GM18517 (cell line): ENCODE results near the gene SAXO1.

Experiments used
- ATAC-seq: cut with Tn5 transposase; IDR thresholded peaks from one replicate; pipeline ENCODE4 v1.9.1; 2021; ENCODE audit warnings: mild to moderate bottlenecking, moderate library complexity; ENCODE audit not compliant: unreplicated experiment

Gene SAXO1

DNA sequence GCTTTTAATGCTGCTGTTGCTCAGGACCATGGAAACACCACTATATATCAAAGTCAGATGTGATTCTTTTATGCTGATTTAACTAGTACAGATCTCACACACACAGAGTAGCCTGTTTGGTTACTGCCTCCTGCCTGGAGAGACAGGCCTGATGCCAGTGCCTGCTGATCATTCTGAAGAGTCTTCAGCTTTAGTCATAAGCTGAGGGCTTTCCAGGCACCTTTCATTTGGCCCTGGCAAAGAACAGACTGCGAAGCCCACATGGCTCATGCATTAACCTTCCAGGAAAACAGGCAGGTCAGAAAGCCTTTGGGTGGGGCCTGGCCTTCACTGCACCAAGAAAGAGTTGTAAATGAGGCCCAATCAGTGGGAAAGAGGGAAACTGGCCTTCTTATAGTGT is 144.7 kb downstream of the SAXO1 start:
- no peak for ATAC-seq

DNA sequence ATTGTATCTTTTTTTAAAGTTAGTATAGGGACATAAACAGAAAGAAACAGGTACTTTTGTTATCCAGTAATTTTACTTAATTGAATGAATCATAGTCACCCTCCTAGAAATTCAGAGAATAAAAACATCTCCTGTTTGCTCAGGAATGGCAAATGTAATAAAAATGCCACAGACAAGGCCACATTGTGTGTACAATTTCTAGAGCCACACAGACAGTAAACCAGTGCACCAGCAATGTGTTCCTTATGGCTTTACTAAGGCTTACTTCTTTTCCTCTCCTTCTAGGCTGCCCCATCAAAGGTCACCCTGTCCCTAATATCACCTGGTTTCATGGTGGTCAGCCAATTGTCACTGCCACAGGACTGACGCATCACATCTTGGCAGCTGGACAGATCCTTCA is 145.5 kb downstream of the SAXO1 start:
- no peak for ATAC-seq

DNA sequence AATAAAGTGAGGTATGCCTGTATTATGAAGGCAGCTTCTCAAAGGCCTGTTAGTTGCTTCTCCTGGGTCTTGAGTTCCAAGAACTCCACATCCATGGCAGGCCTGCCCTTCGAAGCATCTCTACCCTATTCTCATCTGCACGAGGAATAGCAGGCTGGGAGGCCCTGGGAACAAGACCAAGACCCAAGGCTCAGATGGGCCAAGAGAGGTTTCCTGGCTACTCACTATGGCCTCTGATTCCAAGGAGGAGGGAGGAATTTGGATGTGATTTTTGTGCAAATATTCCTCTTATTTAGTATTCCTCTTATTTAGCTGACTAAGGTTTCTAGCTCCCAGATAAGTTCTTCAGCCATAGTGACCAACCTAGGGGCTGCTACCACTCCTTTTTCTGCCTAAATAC is 151.3 kb downstream of the SAXO1 start:
- no peak for ATAC-seq

DNA sequence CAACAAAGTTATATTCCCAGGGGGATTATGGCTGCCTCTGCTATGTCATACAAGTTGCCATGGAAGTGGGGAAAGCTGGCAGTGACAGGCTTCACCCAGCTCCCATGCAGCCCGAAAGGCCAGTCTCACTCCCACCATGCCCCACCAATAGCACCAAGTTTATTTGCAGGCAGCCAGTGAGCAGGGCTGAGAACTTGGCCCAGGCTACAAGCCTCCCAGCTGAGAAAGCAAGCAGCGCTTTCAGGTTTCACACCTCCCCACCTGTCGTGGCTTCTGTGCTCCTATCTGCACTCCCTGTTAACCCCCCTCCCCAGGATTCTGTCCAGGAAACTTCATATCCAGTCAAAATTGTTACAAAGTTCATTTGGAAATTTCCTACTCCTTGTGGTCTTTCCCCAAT is 155.0 kb downstream of the SAXO1 start:
- no peak for ATAC-seq
